ENCODE data around the gene ZFC3H1.

GRCh38 chr12:71684081-71684480 is 20.4 kb upstream of the ZFC3H1 start:
- TF ChIP-seq CTCF (IDR thresholded peaks at IDR 0.05) (no peak), EZH2phosphoT487 (IDR thresholded peaks at IDR 0.05) (no peak), EZH2 (IDR thresholded peaks at IDR 0.05) (no peak)
